Stimulated activated CD8-positive, alpha-beta memory T cell treated with anti-CD3 and anti-CD28 coated beads, Interleukin-7, amount 100 ng/mL, for 24 hours (primary cell): ENCODE results near the gene GRK5.

Experiments used
- DNase-seq: peaks from one replicate; pipeline ENCODE4 v3.0.0-alpha.2; 2020; ENCODE audit warnings: low read depth

GRK5 gene

DNA sequence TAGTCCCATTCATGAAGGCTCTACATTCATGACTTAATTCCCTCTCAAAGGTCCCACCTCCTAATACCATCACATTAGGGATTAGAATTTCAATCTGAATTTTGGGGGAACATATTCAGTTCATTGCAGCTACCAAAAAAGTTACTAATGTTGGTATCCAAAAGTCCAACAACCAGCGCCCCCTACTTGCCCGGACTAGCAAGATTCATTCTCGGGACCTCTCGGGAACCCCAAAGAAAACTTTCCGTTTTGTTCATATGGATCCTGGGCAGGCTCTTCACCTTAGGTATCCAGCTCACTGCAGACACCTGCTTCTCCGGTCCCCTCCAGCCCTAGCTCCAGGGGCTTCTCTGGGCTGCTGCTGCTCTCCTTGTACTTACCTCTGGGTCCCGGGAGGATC, 8.9 kb upstream of the GRK5 start:
- no peak for DNase-seq

GRCh38 chr10:119199231-119199992, 8.0 kb upstream of the GRK5 start:
- no peak for DNase-seq

DNA sequence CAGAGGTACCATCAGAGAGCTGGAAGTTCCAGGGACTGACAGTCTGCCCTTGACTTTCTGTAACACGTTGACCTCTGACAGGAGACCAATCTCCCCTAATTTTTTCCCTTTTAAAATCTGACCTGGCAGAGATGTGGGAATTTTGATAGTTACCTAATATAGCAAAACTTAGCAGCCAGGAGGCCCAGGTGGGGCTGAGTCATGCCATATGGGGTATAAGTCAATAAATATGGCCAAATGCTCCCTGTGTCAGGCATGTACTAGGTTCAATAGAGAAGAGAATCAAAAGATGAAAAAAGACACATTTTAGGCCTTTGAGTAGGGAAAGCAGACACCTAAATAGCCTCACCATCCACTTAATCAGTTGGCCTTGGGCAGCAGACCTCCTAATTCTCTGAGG, 6.1 kb upstream of the GRK5 start:
- DNase-seq = no peak

- DNase-seq = no peak
Observed at GRCh38 chr10:119203006-119203405, 4.4 kb upstream of the GRK5 start.

GRCh38 chr10:119205894-119206602, 1.3 kb upstream of the GRK5 start:
- DNase-seq = peak; percentile 15

DNA sequence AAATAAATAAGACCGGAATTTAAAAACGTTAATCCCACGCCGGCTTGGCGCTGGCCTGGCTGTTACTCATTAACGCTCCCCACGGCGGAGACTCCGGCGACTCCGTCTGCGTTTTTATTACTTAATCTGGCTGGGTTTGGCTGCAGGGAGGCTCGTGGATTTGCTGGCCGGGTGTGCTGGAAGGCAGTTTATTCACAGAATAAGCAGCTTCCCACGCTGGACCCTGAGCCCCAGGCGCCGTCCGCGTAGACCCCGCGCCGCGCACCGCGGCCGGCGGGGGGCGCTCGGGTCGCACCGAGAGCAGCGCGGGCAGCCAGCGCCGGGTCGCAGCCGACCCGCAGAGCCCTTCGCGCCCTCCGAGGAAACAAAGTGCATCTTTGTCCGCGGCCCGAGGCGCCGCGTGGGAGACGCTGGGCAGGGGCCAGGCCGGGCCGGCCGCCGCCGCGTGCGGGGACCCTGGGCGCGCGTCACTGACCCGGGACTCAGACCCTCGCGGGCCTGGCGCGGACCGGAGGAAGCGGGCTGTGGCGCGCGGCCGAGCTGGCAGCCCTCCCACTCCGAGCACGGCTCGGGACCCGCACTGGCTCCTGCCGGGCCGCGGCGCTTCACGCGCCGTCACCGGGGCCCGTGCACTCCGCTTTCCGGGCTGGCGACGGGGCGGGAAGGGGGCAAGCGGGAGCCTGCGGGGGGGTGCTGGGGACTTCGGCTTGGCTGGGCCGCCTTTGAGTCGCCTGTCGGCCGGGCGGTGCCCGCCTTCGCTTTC, 587 bp upstream of the GRK5 start:
- peak; percentile 37 for DNase-seq

GRCh38 chr10:119207713-119208552, 562 bp downstream of the GRK5 start:
- DNase-seq = no peak

GRCh38 chr10:119208553-119208940, 1.2 kb downstream of the GRK5 start:
- DNase-seq = no peak

GRCh38 chr10:119209035-119209735, 1.8 kb downstream of the GRK5 start:
- DNase-seq = peak; percentile 22

DNA sequence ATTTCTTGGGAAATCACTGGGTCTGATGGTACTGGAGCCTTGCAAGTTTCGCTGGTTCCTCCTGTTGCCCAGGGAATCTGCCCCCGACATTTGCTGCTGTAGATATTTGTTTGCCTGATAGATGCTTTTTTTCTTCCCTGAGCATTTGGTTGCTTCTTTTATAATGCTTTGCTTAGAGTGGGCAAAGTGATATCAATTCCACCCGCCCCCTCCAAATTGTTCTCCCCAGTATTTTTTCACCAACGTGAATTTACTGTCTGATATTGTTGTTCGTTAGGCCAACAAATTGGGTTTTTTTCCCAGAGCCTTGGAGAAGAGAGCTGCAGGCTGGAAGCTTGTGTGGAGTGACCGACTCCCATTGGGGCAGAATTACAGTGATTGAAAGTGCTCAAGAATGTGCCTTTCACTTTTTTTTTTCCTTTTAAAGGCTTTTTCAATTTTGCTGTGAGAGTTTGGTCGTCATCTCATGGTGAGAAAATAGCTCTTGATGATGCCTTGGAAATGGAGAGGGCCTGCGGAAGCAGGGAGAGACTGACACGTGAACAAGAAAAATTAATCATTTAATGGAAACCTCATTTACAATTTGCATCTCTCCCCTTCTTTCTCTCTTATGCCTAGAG, 2.5 kb downstream of the GRK5 start:
- DNase-seq = no peak

DNA sequence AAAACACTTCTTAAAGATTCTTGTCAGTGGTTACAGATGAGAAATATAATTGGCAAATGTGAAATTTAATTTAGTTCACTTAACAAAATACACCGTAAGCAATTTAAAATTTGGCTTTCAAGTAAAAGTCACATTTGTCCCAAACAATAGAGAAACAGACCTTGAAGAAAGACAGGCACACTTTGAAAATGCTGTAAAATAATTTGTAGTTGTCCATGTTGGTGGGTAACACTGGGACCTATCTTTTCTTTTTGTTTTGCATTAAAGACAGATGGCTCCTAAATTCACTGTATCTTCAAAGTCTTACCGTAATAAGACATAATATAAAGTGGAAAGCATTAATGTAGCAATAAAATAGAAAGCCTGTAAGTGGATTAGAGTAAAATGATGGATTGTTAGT, 3.3 kb downstream of the GRK5 start:
- no peak for DNase-seq

- no peak for DNase-seq
Observed at GRCh38 chr10:119211176-119211575, 3.8 kb downstream of the GRK5 start.

- no peak for DNase-seq
Observed at GRCh38 chr10:119211625-119212441, 4.5 kb downstream of the GRK5 start.

GRCh38 chr10:119215371-119215770, 8.0 kb downstream of the GRK5 start:
- DNase-seq = no peak

GRCh38 chr10:119216127-119216526, 8.8 kb downstream of the GRK5 start:
- no peak for DNase-seq

DNA sequence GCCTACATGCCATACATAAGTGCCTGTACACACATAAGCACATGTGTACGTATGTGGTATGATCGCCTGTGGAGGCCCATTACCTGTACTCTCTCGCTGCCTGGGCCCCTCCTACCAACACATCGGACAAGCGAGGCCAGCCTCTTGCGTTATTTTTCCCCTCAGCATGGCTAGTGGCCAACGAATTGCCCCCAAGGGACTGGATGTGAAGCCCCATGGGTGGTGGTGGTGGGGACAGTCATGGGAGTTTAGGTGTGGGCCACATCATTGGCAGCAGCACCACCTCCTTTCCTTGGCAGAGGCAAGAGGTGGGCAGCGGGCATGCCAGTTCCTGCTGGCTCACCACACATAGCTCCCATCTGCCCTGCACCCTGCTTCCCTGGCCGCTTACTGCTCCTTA, 10.0 kb downstream of the GRK5 start:
- no peak for DNase-seq

DNA sequence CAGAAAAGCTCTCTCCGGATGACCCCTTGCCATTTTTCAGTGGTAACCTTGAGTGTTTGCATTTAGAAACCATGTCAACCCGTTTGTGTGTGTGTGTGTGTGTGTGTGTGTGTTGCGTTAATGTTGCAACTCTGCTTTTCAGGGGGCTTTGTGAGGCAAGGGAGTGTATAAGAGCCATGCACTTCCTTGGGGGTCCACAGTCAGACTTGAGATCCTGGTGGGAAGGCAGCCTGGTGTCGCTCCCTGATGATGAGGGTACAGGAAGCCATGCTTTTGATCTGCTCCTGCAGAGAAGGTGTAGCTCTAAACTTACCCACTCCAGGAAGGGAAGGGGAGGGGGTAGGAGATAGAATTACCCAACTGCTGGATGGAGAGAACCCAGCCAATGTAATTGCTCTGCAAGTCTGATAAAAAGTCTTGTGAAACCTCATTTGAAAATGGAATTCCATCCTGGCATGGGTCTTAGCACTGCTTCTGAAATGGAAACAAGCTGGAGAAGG, 10.7 kb downstream of the GRK5 start:
- no peak for DNase-seq

- no peak for DNase-seq
Observed at GRCh38 chr10:119219871-119220270, 12.5 kb downstream of the GRK5 start.

DNA sequence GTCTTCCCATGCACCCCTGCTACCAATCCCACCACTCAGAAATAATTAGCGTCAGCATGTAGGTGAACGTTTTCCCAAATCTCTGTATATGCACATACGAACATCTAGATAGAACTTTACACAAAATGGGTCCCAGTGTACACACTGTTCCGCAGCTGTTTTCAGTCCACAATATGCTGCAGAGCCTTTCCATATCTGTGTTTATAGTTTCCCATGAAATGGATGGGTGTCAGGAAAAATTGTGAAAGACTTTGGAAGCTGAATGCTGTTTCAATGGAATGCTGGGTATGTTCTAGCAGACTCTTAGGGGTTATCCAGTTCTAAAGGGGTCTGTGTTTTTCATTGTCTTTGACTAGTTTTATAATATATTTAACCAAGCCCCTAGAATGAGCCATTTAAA, 13.8 kb downstream of the GRK5 start:
- no peak for DNase-seq

GRCh38 chr10:119221666-119222065, 14.3 kb downstream of the GRK5 start:
- DNase-seq = no peak
